Lower leg skin (tissue), 3 donors: ENCODE measurements around the gene ANGPT4.

Experiments
- CTCF ChIP-seq, 3 donors: fragments of 450-650 bp; IDR thresholded peaks; one replicate each; pipeline ENCODE4 v1.5.1; 2016; ENCODE audit warnings: antibody characterized with exemption in 3 of 3, mild to moderate bottlenecking in 3 of 3, moderate library complexity in 2 of 3
- POLR2A ChIP-seq, 2 donors: fragments of 450-650 bp; IDR thresholded peaks; one replicate each; pipeline ENCODE4 v1.6.1; 2016 to 2017; ENCODE audit warnings: antibody characterized with exemption in 2 of 2, mild to moderate bottlenecking in 1 of 2, moderate library complexity in 1 of 2

DNA sequence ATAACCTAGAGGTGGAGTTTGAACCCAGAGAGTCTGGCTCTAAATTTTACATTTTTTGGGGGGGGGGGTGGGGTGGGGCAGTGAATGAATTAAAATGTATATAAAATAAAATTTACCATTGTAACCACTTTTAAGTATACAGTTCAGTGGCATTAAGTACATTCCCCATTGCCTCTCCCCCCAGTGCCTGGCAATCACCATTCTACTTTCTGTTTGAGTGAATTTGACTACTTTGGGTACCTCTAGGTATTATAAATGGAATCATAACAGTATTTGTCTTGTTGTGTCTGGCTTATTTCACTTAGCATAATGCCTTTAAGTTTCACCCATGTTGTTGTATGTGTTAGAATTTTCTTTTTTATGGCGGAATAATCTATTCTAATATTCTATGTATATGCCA is 79.9 kb downstream of the ANGPT4 start:
- no peak for TF ChIP-seq CTCF (IDR thresholded peaks at IDR 0.05)
- no peak for TF ChIP-seq POLR2A (IDR thresholded peaks at IDR 0.05)
